ENCODE results near the gene C12orf43.
A peak's percentile ranks its signal among the peaks of the same experiment; 100 is the strongest.

Gene C12orf43

GRCh38 chr12:121038861-121039668 is 22.8 kb upstream of the C12orf43 start, which contains the start of gene OASL:
TSS of gene OASL (minus strand) at chr12:121039246. CDS start at chr12:121038971, 275 bp downstream.
- no peaks in the 10 kb centered on the region for H3K4me1 ChIP-seq (ENCODE audit: control insufficient read depth, insufficient read depth, low read length)
- H3K27ac ChIP-seq (ENCODE audit: extremely low read depth, low read depth, low read length): no peak within 1 kb of the TSS
- POLR2A ChIA-PET: no interaction called here
- CTCF ChIA-PET: interaction anchor here (0.6 kb wide), 1 partner anchor 15 kb away, joined by 5 read pairs; no protein-coding TSS in a partner anchor
- H3K4me3 ChIP-seq (ENCODE audit: low read depth, low read length): peak within 1 kb of the TSS; percentile 17
- no peaks in the 10 kb centered on the region for H3K9me3 ChIP-seq (ENCODE audit: control insufficient read depth, insufficient read depth, low read depth, low read length)
- no peaks in the 10 kb centered on the region for H3K36me3 ChIP-seq (ENCODE audit: control insufficient read depth in 2 of 2, insufficient read depth in 1 of 2, low read length in 2 of 2)
- no peak for TF ChIP-seq ZFP3 (tag by site-specific recombination; IDR thresholded peaks at IDR 0.05; ENCODE audit: low read depth)
- no peak for TF ChIP-seq HOXC10 (CRISPR knock-in tag; IDR thresholded peaks at IDR 0.05)
- no peak for TF ChIP-seq SP7 (tag by site-specific recombination; IDR thresholded peaks at IDR 0.05)
- no peak for TF ChIP-seq REPIN1 (tag by site-specific recombination; IDR thresholded peaks at IDR 0.05; ENCODE audit: low read depth)
- TF ChIP-seq ZNF37A (tag by site-specific recombination; IDR thresholded peaks at IDR 0.05): no peak
- no peak for TF ChIP-seq ZNF692 (tag by site-specific recombination; IDR thresholded peaks at IDR 0.05)
- TF ChIP-seq ZNF19 (tag by site-specific recombination; IDR thresholded peaks at IDR 0.05; ENCODE audit: low read depth): no peak
- TF ChIP-seq ZNF791 (tag by site-specific recombination; IDR thresholded peaks at IDR 0.05): no peak
- TF ChIP-seq ZNF280C (tag by site-specific recombination; IDR thresholded peaks at IDR 0.05): no peak
- no peak for TF ChIP-seq SCRT2 (tag by site-specific recombination; IDR thresholded peaks at IDR 0.05)
- TF ChIP-seq ZNF121 (tag by site-specific recombination; IDR thresholded peaks at IDR 0.05): no peak
- no peak for TF ChIP-seq ZNF660 (tag by site-specific recombination; IDR thresholded peaks at IDR 0.05)
- TF ChIP-seq ZNF391 (tag by site-specific recombination; IDR thresholded peaks at IDR 0.05; ENCODE audit: borderline replicate concordance, low read depth): no peak
- no peak for TF ChIP-seq PRDM2 (tag by site-specific recombination; IDR thresholded peaks at IDR 0.05; ENCODE audit: borderline replicate concordance)
- no peak for TF ChIP-seq ZNF274 (IDR thresholded peaks at IDR 0.05; ENCODE audit: low read length)
- TF ChIP-seq ZNF274 (tag by site-specific recombination; IDR thresholded peaks at IDR 0.05; ENCODE audit: borderline replicate concordance): no peak
- TF ChIP-seq ZNF561 (tag by site-specific recombination; IDR thresholded peaks at IDR 0.05; ENCODE audit: borderline replicate concordance): peak; percentile 59; the same call in 1 of the 2 replicates
- no peak for TF ChIP-seq ZNF266 (tag by site-specific recombination; IDR thresholded peaks at IDR 0.05; ENCODE audit: low read depth)
- TF ChIP-seq ZNF830 (tag by site-specific recombination; IDR thresholded peaks at IDR 0.05; ENCODE audit: low read depth): no peak
- 0 out of 2 replicates have a peak, but pooled peaks have one; percentile 14 for TF ChIP-seq ZNF76 (tag by site-specific recombination; IDR thresholded peaks at IDR 0.05; ENCODE audit: borderline replicate concordance, low read depth)
- TF ChIP-seq MYNN (tag by site-specific recombination; IDR thresholded peaks at IDR 0.05; ENCODE audit: borderline replicate concordance): no peak
- no peak for TF ChIP-seq ZBTB44 (tag by site-specific recombination; IDR thresholded peaks at IDR 0.05)
- TF ChIP-seq ZBTB17 (tag by site-specific recombination; IDR thresholded peaks at IDR 0.05): peak; percentile 82
- peak; percentile 67 for TF ChIP-seq ZNF777 (tag by site-specific recombination; IDR thresholded peaks at IDR 0.05; ENCODE audit: borderline replicate concordance)
- no peak for TF ChIP-seq ZNF433 (tag by site-specific recombination; IDR thresholded peaks at IDR 0.05; ENCODE audit: low read depth)
- no peak for TF ChIP-seq ZNF654 (tag by site-specific recombination; IDR thresholded peaks at IDR 0.05; ENCODE audit: low read depth)
- TF ChIP-seq ZNF785 (tag by site-specific recombination; IDR thresholded peaks at IDR 0.05): no peak
